Breast epithelium (tissue), 3 donors: ENCODE measurements around the gene CDHR3.

Source experiments
- POLR2AphosphoS5 ChIP-seq, 3 donors: sonication (generic); formaldehyde crosslinking; IDR thresholded peaks; one replicate each; pipeline ENCODE4 v1.6.1; 2017; ENCODE audit warnings: antibody characterized with exemption in 3 of 3
- TF ChIP-seq, protein P1 (sequence below), 3 donors: fragments of 450-650 bp; IDR thresholded peaks; one replicate each; pipeline ENCODE4 v1.5.1; 2016 to 2017; ENCODE audit warnings: antibody characterized with exemption in 3 of 3, mild to moderate bottlenecking in 3 of 3, moderate library complexity in 3 of 3

DNA sequence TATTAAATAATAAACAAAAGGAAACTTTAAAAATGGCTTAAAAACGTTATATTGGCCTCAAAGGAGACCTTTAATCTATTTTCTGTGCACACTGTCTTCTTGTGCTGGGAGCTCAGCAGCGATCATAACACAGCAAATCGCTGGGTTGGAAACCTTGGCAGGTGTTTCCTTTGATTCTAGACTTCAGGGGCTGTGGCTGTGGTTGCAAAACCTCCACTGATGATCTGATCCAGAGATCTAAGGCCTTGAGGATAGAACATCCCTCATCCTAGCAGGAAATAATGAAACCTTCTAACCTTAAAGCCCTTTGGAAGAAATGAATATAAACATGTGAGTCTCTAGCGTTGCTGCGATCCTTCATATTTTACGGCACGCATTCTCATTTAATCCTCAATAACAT is 29.8 kb downstream of the CDHR3 start:
- TF ChIP-seq, protein P1, sequence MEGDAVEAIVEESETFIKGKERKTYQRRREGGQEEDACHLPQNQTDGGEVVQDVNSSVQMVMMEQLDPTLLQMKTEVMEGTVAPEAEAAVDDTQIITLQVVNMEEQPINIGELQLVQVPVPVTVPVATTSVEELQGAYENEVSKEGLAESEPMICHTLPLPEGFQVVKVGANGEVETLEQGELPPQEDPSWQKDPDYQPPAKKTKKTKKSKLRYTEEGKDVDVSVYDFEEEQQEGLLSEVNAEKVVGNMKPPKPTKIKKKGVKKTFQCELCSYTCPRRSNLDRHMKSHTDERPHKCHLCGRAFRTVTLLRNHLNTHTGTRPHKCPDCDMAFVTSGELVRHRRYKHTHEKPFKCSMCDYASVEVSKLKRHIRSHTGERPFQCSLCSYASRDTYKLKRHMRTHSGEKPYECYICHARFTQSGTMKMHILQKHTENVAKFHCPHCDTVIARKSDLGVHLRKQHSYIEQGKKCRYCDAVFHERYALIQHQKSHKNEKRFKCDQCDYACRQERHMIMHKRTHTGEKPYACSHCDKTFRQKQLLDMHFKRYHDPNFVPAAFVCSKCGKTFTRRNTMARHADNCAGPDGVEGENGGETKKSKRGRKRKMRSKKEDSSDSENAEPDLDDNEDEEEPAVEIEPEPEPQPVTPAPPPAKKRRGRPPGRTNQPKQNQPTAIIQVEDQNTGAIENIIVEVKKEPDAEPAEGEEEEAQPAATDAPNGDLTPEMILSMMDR (IDR thresholded peaks at IDR 0.05), result no peak
- no peak for TF ChIP-seq POLR2AphosphoS5 (IDR thresholded peaks at IDR 0.05)
